ENCODE data around the gene CAMKK2. TPM values are rescaled to one million over a fixed set of nuclear protein-coding genes. Genes with fewer than 3 reads are reported as not detected.

The CAMKK2 gene
- total and polyA plus RNA-seq, 12 donors, result 7.5 to 42.9 (median 27.8) TPM

DNA sequence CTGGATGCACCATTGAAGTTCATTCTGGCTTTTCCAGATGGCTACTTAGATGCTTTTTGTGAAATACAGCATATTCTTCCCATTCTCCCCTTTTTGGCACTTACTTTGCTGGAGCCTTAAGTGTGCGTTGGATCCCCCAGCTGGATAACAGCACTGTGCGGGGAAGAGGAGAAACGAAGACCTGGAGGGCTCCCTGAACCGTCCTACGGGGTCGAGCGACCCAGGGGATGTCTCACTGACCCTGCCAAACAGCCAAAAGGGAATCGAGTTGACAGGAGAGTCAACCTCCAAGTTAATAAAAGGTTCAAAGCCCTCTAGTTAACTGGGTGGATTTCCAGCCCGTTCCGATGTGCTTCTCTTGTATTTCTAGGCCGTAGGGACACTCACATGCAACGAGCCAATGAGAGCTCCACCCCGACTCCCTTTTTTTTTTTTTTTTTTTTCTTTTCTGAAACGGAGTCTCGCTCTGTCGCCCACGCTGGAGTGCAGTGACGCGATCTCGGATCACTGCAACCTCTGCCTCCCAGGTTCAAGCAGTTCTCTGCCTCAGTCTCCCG is 1.0 kb upstream of the CAMKK2 start:
- H3K27me3 ChIP-seq, result no peaks in the 10 kb centered on the region
- intact Hi-C loops (cut with DNase I), result no loop called here
- H3K9me3 ChIP-seq (replicated peaks in 1 of 3), result no peaks in the 10 kb centered on the region
- peak in 6 of 7 donors; percentile 37 to 62 (median 46) for DNase-seq
- H3K4me3 ChIP-seq, result peak overlapping the region in 3 of 4 donors; percentile 83 to 98 (median 96)
- TF ChIP-seq, protein P1, sequence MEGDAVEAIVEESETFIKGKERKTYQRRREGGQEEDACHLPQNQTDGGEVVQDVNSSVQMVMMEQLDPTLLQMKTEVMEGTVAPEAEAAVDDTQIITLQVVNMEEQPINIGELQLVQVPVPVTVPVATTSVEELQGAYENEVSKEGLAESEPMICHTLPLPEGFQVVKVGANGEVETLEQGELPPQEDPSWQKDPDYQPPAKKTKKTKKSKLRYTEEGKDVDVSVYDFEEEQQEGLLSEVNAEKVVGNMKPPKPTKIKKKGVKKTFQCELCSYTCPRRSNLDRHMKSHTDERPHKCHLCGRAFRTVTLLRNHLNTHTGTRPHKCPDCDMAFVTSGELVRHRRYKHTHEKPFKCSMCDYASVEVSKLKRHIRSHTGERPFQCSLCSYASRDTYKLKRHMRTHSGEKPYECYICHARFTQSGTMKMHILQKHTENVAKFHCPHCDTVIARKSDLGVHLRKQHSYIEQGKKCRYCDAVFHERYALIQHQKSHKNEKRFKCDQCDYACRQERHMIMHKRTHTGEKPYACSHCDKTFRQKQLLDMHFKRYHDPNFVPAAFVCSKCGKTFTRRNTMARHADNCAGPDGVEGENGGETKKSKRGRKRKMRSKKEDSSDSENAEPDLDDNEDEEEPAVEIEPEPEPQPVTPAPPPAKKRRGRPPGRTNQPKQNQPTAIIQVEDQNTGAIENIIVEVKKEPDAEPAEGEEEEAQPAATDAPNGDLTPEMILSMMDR (IDR thresholded peaks at IDR 0.05), result no peak
- peak in 1 of 2 donors; percentile 44 for TF ChIP-seq POLR2A (IDR thresholded peaks at IDR 0.05)
- peaks cover 17 to 29% of the 10 kb centered on the region in 2 donors for H3K4me1 ChIP-seq (replicated peaks in 1 of 2)
- 3 to 4% (median 4%) methylated on average over 19 to 21 of the region's 21 CpGs for WGBS, 4 donors
- peaks cover 0 to 2% of the 10 kb centered on the region in 2 donors for H3K36me3 ChIP-seq (replicated peaks in 1 of 2)
- peak overlapping the region; percentile 39 to 86 (median 73) for H3K27ac ChIP-seq

DNA sequence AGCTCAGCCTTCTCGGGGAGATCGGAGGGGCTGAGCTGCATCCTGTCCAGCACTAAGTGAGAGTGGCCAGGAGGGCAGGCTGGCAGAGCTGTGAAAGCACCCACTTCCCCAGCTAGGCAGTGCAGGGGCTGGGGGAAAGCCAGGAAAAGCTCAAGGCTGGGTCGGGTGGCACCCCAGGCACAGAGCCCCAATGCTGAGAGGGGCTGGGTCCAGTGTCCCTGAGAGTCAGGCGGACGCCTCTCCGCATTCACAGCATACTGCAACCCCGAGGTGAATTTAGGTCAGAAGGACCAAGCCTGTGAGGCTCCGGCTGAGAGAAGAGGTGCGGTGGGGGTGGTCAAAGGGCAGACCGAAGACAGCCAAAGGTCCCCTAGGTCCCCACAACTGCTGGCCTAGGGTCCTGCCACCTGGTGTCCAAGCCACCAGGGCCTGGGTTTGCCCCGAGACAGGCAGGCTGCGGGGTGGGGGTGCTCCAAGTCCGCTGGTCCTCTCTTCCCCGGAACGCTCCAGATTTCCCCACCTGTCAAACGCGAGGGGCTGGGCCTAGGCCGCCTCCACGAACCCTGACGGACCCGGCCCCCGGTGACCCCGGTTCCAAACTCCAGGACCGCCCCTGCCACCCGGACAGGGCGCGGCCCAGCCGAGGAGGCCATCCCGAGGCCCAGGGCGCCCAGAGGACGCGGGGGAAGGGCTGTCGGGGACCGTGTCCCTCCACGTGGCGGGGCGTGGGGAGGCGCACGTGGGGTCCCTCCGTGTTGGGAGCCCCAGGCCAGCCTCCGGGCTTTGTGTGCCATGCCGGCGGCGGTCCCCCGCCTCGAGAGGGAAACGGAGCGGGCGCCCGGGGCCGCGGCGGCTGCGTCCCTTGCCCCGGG is 527 bp downstream of the CAMKK2 start:
- peaks cover 0 to 5% of the 10 kb centered on the region in 2 donors for H3K36me3 ChIP-seq (replicated peaks in 1 of 2)
- peaks cover 17 to 29% of the 10 kb centered on the region in 2 donors for H3K4me1 ChIP-seq (replicated peaks in 1 of 2)
- no peaks in the 10 kb centered on the region for H3K27me3 ChIP-seq
- no peaks in the 10 kb centered on the region for H3K9me3 ChIP-seq (replicated peaks in 1 of 3)
- intact Hi-C loops (cut with DNase I), result no loop called here
- peak overlapping the region; percentile 19 to 98 (median 76) for H3K4me3 ChIP-seq
- 0 to 8% (median 1%) methylated on average over 5 to 55 of the region's 55 CpGs for WGBS, 4 donors
- DNase-seq, result peak in 6 of 7 donors; percentile 37 to 61 (median 44)
- TF ChIP-seq, protein P1 (IDR thresholded peaks at IDR 0.05), result no peak
- no peak for TF ChIP-seq POLR2A (IDR thresholded peaks at IDR 0.05)
- peak overlapping the region in 4 of 5 donors; percentile 63 to 81 (median 66) for H3K27ac ChIP-seq

DNA sequence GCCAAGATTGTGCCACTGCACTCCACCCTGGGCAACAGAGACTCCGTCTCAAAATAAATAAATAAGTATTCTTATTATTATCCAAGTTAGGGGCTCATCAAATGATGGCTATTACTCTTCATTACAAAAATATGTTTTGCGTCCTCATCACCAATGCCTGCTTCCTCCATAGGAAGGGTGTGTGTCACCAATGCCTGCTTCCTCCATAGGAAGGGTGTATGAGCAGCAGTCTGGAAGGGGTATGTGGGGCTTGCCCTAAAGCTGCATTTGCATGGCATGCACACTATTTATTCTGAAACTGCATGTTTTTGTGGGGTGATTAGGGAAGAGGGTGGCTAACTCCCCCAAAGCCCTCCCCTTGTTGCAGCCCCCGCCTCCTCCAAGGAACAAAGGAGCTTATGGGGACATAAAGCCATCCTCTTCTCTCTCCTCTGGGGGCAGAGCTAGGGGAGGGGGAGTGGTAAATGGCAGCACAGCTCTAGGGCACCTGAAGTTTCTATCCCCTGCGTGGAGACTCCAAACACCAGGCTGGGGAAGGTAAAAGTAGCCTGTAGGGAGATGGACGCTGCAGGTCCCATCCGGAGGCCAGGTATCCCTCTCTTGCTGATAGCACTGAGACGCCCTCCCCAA is 1.3 kb downstream of the CAMKK2 start:
- intact Hi-C loops (cut with DNase I), result no loop called here
- Histone ChIP-seq H3K27me3 (no peaks in the 10 kb centered on the region), H3K4me3 (peak overlapping the region in 2 of 4 donors; percentile 75 to 98), H3K36me3 (replicated peaks in 1 of 2) (peaks cover 0 to 5% of the 10 kb centered on the region in 2 donors), H3K9me3 (replicated peaks in 1 of 3) (no peaks in the 10 kb centered on the region), H3K4me1 (replicated peaks in 1 of 2) (peaks cover 17 to 29% of the 10 kb centered on the region in 2 donors), H3K27ac (peak overlapping the region in 1 of 5 donors; percentile 81)
- 43 to 55% (median 47%) methylated on average over 6 to 7 of the region's 7 CpGs for WGBS, 4 donors
- TF ChIP-seq, protein P1 (IDR thresholded peaks at IDR 0.05), result no peak
- TF ChIP-seq POLR2A (IDR thresholded peaks at IDR 0.05), result no peak
- DNase-seq, result no peak
